Erythroblast (primary cell): ENCODE data around the gene POU2F1.

Experiments
- GATA1 ChIP-seq: IDR thresholded peaks from 2 replicates; pipeline ENCODE4 v1.6.1; 2011; ENCODE audit warnings: low read depth, mild to moderate bottlenecking, control low read depth, low read length, moderate library complexity
- POLR2A ChIP-seq: IDR thresholded peaks from 2 replicates; pipeline ENCODE4 v1.6.1; 2011; ENCODE audit warnings: mild to moderate bottlenecking, low read length

DNA sequence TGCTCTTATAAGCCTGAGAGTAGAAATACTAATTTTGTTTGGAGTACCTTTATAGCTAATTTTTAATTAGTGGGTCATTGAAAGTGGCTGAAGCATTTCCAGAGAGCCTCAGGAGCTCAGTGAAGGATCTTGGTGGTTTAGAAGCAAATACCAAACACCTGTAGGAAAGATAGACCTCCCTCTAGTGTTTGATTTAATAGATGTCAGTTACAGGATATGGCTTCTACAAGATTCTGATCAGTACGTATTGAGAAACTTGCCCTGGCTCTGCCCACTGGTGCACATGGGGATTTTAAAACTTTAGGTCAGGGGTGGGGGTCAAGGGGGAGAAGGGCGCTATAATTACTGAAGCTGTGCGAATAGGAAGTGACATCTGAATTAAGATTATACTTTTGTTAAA is 122.2 kb downstream of the POU2F1 start:
- TF ChIP-seq POLR2A: no peak
- TF ChIP-seq GATA1: no peak
